Measurements from ENCODE around the gene PDS5A.
"Not testable (repeated sequence)": the region's sequence is repeated elsewhere in the genome, so short reads cannot be mapped to it uniquely, and the experiment has no call there.

PDS5A gene, protein sequence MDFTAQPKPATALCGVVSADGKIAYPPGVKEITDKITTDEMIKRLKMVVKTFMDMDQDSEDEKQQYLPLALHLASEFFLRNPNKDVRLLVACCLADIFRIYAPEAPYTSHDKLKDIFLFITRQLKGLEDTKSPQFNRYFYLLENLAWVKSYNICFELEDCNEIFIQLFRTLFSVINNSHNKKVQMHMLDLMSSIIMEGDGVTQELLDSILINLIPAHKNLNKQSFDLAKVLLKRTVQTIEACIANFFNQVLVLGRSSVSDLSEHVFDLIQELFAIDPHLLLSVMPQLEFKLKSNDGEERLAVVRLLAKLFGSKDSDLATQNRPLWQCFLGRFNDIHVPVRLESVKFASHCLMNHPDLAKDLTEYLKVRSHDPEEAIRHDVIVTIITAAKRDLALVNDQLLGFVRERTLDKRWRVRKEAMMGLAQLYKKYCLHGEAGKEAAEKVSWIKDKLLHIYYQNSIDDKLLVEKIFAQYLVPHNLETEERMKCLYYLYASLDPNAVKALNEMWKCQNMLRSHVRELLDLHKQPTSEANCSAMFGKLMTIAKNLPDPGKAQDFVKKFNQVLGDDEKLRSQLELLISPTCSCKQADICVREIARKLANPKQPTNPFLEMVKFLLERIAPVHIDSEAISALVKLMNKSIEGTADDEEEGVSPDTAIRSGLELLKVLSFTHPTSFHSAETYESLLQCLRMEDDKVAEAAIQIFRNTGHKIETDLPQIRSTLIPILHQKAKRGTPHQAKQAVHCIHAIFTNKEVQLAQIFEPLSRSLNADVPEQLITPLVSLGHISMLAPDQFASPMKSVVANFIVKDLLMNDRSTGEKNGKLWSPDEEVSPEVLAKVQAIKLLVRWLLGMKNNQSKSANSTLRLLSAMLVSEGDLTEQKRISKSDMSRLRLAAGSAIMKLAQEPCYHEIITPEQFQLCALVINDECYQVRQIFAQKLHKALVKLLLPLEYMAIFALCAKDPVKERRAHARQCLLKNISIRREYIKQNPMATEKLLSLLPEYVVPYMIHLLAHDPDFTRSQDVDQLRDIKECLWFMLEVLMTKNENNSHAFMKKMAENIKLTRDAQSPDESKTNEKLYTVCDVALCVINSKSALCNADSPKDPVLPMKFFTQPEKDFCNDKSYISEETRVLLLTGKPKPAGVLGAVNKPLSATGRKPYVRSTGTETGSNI (N-terminal part only)

DNA sequence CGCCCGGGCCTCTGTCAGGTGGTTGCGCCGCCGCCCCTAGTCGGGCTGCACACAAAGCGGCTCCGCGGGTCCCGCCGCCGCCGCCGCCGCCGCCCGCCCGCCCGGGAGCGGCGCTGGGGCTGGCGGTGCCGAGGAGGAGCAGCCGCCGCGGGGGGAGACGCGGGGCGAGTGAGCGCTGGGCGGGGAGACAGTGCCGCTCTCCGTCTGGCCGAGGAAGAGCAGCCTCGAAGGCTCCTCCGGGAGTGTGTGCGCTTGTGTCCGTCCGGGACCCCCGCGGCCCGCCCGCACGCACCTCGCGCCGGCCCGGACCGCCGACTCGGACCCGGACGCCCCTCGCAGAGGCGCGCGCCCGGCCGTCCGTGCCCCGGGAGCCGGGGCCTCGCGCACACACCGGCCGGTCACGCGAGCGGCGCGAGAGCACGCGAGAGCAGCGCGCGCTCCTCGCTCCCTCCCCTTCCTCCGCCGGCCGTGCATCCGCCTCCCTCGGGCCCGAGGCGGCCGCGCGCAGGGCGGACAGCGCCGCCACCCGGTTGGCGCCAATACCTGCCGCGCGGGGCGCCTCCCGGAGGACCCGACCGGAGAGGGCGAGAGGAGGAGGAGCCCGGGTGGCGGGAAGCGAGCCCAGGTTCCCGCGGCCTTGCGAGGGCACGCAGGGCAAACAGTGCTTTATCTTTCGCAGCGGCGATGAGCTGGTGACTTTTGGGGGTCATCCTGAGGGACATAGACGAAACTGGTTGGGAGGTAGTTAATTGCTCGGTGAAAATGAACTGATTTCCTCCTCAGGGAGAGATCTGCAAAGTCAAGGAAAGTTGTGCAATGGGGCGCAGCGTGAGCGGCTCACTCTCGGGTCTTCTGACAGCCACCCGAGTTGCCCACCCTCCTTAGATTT lies at the start of gene PDS5A:
PDS5A (minus strand) TSS at position 423 of the 889 bp plus-strand sequence. CDS start 1,334 bp downstream, outside the sequence.
- DNase-seq, result peak; percentile 32

DNA sequence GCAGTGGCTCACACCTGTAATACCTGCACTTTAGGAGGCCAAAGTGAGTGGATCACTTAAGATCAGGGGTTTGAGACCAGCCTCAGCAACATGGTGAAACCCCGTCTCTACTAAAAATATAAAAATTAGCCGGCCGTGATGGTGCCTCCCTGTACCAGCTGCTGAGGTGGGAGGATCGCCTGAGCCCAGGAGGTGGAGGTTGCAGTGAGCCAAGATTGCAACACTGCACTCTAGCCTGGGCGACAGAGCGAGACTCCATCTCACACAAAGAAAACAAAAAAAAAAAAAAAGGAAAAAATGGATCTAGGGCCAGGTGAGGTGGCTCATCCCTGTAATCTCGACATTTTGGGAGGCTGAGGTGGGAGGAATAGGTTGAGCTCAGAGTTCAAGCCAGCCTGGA lies 46.3 kb upstream of the PDS5A start:
- not testable (repeated sequence) for DNase-seq

DNA sequence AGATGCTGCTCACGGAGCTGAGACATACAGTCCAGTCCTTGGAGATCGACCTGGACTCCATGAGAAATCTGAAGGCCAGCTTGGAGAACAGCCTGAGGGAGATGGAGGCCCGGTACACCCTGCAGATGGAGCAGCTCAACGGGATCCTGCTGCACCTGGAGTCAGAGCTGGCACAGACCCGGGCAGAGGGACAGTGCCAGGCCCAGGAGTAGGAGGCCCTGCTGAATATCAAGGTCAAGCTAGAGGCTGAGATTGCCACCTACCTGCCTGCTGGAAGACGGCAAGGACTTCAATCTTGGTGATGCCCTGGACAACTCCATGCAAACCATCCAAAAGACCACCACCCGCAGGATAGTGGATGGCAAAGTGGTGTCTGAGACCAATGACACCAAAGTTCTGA lies 43.4 kb upstream of the PDS5A start:
- DNase-seq, result not testable (repeated sequence)

DNA sequence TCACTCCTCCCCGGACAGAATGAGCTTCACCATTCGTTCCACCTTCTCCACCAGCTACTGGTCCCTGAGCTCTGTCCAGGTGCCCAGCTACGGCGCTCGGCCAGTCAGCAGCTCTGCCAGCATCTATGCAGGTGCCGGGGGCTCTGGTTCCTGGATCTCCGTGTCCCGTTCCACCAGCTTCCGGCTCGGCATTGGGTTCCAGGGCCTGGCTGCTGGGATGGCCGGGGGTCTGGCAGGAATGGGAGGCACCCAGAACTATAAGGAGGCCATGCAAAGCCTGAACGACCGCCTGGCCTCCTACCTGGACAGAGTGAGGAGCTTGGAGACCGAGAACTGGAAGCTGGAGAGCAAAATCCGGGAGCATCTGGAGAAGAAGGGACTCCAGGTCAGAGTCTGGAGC lies 42.5 kb upstream of the PDS5A start:
- DNase-seq, result no peak

DNA sequence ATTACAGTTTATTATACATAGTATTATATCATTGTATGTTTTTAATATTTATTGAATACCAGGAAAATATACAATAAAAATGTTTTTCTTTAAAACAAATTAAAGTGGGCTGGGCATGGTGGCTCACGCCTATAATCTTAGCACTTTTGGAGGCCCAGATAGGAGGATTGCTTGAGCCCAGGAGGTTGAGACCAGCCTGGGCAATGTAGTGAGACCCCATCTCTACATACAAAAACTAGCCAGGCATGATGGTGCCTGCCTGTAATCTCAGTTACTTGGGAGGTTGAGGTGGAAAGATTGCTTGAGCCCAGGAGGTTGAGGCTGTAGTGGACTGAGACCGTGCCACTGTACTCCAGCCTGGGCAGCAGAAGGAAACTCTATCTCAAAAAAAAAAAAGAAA lies 38.3 kb upstream of the PDS5A start:
- DNase-seq, result no peak

DNA sequence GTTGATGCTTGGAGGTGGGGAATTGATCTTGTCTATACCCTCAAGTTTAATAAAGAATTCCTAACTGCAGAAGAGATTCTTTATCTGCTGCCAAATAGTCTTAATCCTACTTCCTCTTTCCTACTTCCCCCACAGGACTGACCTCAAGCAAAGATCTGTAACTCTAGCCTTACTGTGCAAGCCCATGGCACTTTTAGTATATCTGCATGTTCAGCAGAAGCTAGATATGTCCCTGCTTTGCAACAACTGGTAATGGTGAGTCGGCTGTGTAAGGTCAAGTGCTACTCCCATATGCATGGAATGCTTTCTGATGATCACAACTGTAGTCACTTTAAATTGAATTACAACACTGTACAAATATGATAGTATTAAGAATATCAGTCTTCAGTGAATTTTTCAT lies 26.3 kb upstream of the PDS5A start:
- no peak for DNase-seq

DNA sequence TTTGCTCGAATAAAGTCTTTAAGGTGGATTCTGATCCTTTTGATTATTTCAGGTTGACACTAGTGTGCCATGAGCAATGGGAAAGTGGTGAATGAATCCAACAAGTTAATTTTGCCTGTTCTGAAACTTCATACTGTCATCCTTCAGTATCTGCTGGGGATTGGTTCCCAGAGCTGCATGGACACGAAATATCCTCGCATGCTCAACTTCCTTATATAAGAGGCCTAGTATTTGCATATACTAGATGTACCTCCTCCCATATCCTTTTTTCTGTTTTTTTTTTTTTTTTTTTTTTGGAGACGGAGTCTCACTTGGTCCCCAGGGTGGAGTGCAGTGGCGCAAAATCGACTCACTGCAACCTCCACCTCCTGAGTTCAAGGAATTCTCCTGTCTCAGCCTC lies 23.0 kb upstream of the PDS5A start:
- no peak for DNase-seq

DNA sequence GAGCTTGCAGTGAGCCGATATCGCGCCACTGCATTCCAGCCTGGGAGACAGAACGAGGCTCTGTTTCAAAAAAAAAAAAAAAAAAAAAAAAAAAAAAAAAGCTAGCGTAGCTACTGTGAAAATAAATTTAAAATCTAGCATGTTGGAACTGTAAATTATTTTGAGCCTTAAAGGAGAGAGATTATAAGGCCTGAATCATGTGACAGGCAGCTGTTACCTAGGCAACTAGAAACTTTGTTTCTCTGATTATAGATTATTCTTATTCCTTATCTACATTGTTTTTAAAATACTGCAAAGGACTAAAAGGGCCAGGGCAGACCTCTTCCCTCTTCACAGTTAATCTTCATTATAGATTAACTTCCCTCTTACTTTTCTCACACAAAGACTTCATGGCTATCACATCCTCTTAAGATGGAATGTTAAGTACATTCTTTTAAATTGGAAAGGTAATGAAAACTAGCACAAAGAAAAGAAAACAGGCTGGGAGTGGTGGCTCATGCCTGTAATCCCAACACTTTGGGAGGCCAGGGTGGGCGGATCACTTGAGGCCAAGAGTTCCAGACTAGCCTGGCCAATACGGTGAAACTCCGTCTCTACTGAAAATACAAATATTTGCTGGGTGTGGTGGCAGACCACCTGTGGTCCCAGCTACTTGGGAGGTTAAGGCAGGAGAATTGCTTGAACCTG lies 21.1 kb upstream of the PDS5A start:
- DNase-seq, result no peak

DNA sequence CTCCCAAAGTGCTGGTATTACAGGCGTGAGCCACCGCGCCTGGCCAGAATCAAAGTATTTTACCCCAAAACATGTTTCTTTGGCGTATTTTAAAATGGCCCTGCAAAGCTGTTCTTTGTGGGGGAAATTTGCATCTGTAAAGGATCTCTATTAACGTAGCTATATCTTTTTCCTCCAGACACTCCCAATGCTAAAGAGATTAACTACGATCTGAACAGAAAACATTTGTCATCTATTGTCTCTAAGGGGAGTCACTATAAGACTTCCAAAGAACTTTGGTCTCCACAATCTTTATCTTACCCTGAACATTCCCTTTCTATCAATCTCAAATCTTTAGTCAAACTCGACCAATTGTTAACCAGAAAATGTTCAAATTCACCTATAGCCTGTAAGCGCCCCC lies 19.1 kb upstream of the PDS5A start:
- DNase-seq, result no peak

DNA sequence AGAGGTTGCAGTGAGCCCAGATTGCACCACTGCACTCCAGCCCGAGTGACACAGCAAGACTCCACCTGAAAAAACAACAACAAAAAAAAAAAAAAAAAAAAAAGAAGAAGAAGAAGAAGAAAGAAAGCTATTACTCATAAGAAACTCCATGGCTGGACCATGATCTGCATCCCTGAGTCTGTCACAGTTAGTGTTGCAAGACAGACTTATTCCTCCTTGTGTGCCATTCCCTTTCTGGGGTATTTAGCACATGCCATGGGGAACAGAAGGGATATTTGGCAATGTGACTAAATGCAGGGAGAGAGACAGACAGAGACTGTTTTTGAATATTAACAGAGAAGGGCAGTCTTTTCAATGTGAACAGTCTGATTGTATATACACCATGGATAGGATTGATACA lies 16.7 kb upstream of the PDS5A start:
- no peak for DNase-seq

DNA sequence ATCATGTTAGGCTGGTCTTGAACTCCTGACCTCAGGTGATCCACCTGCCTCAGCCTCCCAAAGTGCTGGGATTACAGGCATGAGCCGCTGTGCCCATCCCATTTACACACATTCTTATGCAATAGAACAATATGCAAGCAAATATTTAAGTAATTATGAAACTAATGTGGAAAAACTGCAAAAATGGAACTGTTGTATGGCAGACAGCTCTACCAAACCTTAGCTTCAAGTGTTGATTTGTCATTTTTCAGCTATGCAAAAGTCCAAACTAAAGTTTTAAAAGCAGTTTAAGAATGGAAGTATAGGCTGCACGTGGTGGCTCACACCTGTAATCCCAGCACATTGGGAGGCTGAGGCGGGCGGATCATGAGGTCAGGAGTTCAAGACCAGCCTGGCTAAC lies 11.7 kb upstream of the PDS5A start:
- not testable (repeated sequence) for DNase-seq

DNA sequence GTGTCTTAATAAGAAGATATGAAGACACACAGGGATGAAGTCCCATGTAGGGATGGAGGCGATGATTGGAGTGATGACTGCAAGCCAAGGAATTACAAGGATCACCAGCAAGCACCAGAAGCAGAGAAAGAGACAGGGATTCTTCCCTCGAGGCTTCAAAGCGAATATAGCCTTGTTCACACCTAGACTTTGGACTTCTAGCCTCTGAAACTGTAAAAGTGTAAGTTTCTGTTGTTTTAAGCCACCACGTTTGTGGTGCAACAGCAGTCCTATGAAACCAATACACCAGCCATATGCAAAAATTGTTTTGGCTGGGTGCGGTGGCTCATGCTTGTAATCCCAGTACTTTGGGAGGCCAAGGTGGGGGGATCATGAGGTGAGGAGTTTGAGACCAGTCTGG lies 9.8 kb upstream of the PDS5A start:
- DNase-seq, result no peak

DNA sequence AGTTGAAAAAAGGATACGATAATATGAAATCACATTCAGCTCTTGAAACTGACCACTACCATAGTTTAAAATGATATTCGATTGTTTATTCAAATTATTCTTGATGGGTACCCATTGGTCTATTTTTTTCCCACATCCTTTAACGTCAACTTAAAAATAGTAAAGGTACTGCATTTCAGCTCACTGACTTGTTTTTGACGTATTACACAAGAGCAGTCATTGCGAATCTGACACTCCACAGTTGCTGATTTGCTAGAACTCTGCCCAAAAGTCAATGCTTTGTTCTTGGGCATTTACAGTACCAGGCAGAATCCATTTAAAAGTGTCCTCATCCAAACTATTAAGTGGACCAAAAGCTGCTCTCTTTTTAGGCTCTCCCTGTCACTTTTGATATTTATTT lies 1.2 kb upstream of the PDS5A start:
- no peak for DNase-seq

DNA sequence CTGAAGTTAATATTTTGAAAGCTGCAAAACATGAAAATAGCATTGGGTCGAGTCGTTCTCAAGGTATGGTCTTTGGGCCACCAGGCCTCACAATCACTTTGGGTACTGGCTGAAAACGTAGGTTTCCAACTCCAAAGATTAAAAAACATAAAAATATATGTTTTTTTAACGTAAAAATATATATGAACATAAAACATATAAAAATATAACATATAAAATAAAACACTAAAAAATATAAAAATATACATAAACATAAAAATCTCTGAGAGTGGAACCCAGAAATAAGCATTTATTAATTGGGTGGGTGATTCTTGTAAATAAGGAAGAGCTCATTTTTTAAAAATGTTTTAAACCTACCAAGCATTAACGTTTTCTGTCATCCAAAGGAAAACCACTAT lies 666 bp upstream of the PDS5A start:
- DNase-seq, result no peak

DNA sequence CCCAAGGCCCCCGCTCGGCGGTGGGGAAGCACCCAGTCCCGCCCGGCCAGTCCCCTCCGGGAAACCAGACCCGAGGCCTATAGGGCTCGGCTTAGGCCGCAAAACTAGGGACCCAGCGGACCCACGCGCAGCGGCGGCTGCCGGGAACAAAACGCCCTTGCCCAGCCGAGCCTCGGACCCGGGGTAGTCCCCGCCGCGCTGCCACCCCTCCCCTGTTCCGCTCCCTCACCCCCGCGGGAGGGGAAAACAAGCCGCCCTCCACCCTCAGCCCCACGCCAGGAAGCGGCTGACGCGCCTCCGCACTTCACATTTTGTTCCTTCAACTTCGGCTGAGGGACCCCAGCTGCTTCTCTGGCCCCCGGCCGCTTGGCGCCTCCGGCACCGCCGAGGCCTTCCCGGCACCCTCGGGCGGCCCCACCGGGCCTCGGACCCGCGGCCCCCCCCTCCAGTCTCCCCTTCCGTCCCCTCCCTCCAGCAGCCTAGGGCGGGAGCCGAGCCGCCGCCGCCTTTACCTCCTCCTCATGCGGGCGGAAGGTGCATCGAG lies 694 bp downstream of the PDS5A start:
- no peak for DNase-seq

DNA sequence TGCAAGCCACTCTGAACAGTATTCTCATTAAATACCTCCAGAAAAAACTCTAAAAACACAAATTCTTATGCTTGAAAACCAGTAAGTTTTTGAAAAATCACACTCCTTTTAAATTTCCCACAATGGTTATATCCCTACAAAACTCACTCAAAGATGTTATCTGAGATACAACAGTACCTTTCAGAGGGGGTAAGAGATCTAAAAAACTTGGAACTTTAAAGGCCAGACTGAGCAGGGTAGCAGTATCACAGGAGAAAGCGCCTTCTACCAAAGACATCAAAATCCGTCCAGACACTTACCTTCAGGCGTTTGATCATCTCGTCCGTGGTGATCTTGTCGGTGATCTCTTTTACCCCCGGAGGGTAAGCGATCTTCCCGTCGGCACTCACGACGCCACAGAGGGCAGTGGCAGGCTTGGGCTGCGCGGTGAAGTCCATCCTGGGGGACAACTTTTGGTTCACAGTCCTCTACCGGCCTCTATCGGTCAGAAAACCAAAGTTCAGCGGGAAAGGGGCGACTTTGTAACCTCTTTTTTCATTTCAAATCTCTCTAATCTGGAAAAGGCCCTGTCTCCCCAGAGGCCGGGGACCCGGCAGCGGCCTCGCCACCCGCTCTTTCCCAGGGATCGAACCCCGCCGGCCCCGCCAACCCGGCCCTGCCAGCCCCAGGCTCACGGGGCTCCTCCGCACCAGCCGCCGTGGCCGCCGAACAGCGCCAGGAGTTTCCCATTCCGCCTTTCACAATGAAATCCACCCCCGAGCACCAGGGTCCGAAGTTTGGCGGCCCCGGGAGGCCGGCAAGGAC lies 1.4 kb downstream of the PDS5A start:
- DNase-seq, result peak; percentile 35

DNA sequence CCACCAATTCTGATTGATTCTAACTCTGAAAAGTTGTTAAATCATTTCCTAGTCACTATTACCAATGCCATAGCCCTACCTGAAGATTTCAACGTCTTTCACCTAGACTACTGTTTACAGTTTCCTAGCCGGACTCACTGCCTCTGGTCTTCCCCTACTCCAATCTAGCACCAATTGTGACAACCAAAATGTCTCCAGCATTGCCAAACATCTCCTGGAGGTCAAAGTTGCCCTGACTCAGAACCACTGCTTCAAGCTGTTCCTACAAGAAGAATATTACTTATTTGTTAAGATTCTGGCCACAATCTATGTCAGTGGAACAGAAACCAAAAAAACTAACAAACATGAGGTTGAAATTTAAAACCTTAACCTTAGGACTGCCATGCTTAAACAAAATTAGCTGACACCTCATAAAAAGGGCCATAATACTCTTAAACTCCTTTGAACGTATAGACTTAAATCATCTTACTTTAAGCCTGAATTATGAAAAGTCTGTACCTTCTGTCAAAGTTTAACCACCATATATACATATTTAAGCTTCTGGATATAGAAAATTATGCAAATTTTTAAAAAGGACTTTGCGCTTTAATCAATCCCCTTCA lies 2.1 kb downstream of the PDS5A start:
- DNase-seq, result no peak

DNA sequence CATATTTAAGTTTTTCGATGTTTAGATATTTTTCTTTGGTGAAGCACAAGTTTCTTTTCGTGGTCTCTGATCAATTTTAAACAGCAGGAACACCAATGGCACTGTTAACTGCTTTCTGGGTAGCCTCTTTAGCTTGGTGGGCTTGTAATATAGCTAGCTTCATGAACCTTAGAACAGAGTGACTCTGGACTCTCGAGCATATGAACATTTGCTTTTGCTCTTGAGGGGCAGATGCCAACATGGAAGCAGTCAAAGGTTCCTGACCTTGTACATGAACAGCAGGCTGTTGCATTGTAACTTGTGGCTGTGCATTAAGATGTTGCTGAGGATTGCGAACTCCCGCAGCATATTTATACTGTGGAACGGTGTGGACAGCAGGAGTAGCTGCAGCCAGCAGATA lies 4.7 kb downstream of the PDS5A start:
- not testable (repeated sequence) for DNase-seq

DNA sequence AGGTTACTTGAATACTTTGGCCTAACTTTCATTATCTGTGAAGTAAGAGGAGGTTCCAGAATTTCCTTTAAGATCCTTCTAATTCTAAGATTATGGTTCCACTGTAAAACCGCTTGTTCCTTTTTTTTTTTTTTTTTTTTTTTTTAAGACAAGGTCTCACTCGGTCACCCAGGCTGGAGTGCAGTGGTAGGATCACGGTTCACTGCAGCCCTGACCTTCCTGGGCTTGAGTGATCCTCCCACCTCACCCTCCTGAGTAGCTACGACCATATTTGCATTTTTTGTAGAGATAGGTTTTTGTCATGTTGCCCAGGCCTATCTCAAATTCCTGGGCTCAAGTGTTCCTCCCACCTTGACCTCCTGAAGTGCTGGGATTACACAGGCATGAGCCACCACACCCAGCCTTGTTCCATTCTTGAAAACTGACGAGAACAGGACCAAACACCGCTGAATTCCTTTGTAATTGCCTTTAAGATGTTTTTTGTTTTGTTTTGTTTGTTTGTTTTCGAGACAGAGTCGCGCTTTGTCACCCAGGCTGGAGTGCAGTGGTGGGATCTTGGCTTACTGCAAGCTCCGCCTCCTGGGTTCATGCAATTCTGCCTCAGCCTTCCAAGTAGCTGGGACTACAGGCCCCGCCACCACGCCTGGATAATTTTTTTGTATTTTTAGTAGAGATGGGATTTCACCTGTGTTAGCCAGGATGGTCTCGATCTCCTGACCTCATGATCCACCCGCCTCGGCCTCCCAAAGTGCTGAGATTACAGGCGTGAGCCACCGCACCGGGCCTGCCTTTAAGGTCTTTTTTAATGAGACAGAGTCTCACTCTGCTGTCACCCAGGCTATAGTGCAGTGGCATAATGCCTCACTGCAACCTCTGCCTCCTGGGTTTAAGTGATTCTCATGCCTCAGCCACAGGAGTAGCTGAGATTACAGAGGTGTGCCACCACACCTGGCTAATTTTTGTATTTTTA lies 6.8 kb downstream of the PDS5A start:
- DNase-seq, result no peak

Measured in NCI-H1417 treated with DMSO at 0.1 percent for 48 hours (cell line).